Measurements from ENCODE around the gene PLA2G2A.
"Not testable (repeated sequence)": the region's sequence is repeated elsewhere in the genome, so short reads cannot be mapped to it uniquely, and the experiment has no call there.

The PLA2G2A gene

DNA sequence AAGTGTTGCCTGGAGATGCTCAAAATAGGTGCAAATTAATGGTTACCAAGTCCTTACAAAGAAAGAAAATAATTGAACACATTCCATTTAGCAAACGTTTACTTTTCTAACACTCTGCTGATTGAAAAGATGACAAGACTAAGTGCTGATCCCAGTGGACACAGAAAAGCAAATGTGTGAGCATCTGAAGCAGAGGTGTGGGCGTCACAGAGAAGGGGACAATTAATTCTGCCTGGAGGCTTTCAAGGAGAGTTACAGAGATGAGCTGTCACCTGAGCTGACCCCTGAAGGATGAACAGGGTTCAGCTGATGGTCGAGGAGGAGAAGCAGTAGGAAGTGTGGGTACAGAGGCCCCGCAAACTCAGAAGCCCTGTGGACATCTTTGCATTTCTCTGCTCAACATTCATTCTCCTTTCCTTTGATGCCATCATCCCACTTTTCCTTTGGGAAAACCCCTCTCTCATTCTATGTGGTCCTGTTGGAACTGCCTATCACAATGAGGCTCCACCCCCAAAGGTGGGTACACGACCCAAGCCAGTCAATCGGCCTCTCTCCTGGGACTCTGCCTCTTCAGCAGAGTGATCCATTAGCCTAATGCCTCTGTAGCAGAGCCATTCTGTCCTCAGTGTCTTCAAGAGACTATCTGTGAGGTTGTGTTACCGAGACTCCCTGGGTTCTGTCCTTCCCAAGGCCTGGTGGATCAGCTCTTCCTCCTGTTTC, 38.8 kb downstream of the PLA2G2A start:
- DNase-seq: no peak
- in situ Hi-C loops (cut with HindIII; ENCODE audit: low pct_ligation_motif_present, low pct_unique_long_range_greater_than_20kb, low sequenced_read_pairs): no loop called here

- no peak for DNase-seq
- in situ Hi-C loops (cut with HindIII; ENCODE audit: low pct_ligation_motif_present, low pct_unique_long_range_greater_than_20kb, low sequenced_read_pairs): no loop called here
These were observed 40.9 kb downstream of the PLA2G2A start for GRCh38 chr1:19938472-19938871.

- in situ Hi-C loops (cut with HindIII; ENCODE audit: low pct_ligation_motif_present, low pct_unique_long_range_greater_than_20kb, low sequenced_read_pairs): no loop called here
- no peak for DNase-seq
These were observed 43.2 kb downstream of the PLA2G2A start for GRCh38 chr1:19936061-19936750.

GRCh38 chr1:19934336-19934735, 45.1 kb downstream of the PLA2G2A start:
- no peak for DNase-seq
- in situ Hi-C loops (cut with HindIII; ENCODE audit: low pct_ligation_motif_present, low pct_unique_long_range_greater_than_20kb, low sequenced_read_pairs): no loop called here

DNA sequence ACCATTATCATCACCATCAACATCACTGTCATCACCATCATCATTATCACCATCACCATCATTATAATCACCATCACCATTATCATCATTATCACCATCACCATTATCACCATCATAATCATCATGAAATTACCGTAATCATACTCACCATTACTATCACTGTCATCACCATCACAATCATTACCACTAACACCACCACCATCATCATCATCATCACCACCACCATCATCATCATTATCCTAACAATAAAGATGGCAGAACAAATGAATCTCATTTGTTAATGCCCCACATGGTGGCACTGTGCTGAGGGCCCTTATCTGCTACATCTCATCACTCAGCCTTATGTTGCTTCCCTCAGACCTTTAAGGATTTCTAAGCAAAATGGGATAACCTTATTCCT, 46.6 kb downstream of the PLA2G2A start:
- no peak for DNase-seq
- in situ Hi-C loops (cut with HindIII; ENCODE audit: low pct_ligation_motif_present, low pct_unique_long_range_greater_than_20kb, low sequenced_read_pairs): no loop called here

- in situ Hi-C loops (cut with HindIII; ENCODE audit: low pct_ligation_motif_present, low pct_unique_long_range_greater_than_20kb, low sequenced_read_pairs); DNase-seq: not testable (repeated sequence)
These were observed 52.3 kb downstream of the PLA2G2A start for GRCh38 chr1:19927130-19927421.

DNA sequence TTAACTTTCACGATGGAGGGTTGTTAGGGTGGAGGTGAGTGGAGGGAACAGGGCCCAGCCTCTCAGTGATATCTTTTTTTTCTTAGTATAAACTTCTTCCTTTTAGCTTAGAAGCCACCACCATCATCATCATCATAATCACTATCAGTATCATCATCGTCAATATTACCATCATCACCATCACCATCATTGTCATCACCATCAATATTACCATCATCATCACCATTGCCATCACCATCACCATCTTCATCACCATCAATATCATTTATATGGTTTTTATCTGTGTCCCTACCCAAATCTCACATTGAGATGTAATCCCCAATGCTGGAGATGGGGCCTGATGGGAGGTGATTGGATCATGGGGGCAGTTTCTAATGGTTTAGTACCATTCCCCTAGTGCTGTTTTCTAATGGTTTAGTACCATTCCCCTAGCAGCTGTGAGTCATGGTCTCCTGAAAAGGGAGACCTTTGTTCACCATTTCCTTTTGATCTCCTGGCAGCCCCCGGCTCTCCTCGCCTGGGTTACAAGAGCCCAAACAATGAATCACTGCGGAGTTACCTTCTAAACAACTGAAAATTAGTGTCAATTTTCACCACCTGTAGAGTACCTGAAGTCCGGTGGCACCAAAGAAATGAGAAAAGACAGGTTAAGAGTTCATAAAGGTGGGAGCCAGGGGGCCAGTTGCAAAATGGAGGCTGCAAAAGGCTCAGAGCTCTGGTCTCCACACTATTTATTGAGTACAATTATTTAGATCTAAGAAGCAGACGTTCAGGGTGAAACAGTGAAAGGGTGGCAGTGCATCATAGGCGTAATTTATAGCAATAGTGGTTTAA, 52.9 kb downstream of the PLA2G2A start:
- in situ Hi-C loops (cut with HindIII; ENCODE audit: low pct_ligation_motif_present, low pct_unique_long_range_greater_than_20kb, low sequenced_read_pairs): no loop called here
- DNase-seq: no peak

Measured in ACHN (cell line).